ENCODE results near the gene OPA1. TPM values are rescaled to one million over a fixed set of nuclear protein-coding genes. Genes with fewer than 3 reads are reported as not detected.

The OPA1 gene
- total and polyA plus RNA-seq, 2 experiments from 2014 or later = 24.9 to 89.9 TPM

- Mint-ChIP-seq H3K4me3 (no peak within 1 kb of the TSS), H3K9me3 (no peaks in the 10 kb centered on the region), H3K27ac (no peak within 1 kb of the TSS), H3K4me1 (peaks cover 20% of the 10 kb centered on the region), H3K36me3 (ENCODE audit: low read depth) (no peaks in the 10 kb centered on the region), H3K27me3 (ENCODE audit: insufficient read depth, low read depth, poor library complexity) (no peaks in the 10 kb centered on the region)
- Histone ChIP-seq H2AFZ (peak within 1 kb of the TSS; percentile 86), H3K79me2 (replicated peaks; ENCODE audit: insufficient read depth) (no peaks in the 10 kb centered on the region), H3K9me2 (ENCODE audit: insufficient read depth) (no peaks in the 10 kb centered on the region), H3F3A (replicated peaks; ENCODE audit: low read depth) (no peaks in the 10 kb centered on the region), H3K4me2 (no peak within 1 kb of the TSS), H3K27ac (ENCODE audit: low read depth) (no peak within 1 kb of the TSS), H4K20me1 (replicated peaks; ENCODE audit: insufficient read depth) (no peaks in the 10 kb centered on the region), H3K27me3 (ENCODE audit: insufficient read depth) (no peaks in the 10 kb centered on the region), H3K36me3 (ENCODE audit: insufficient read depth) (no peaks in the 10 kb centered on the region), H3K4me3 (no peak within 1 kb of the TSS), H3K4me1 (ENCODE audit: insufficient read depth) (no peaks in the 10 kb centered on the region)
- ATAC-seq (peak; percentile 89), DNase-seq (ENCODE audit: low spot score) (peak; percentile 49)
- TF ChIP-seq ZNF331 (CRISPR knock-in tag; IDR thresholded peaks at IDR 0.05; ENCODE audit: low read depth) = no peak
- TF ChIP-seq, protein P1, sequence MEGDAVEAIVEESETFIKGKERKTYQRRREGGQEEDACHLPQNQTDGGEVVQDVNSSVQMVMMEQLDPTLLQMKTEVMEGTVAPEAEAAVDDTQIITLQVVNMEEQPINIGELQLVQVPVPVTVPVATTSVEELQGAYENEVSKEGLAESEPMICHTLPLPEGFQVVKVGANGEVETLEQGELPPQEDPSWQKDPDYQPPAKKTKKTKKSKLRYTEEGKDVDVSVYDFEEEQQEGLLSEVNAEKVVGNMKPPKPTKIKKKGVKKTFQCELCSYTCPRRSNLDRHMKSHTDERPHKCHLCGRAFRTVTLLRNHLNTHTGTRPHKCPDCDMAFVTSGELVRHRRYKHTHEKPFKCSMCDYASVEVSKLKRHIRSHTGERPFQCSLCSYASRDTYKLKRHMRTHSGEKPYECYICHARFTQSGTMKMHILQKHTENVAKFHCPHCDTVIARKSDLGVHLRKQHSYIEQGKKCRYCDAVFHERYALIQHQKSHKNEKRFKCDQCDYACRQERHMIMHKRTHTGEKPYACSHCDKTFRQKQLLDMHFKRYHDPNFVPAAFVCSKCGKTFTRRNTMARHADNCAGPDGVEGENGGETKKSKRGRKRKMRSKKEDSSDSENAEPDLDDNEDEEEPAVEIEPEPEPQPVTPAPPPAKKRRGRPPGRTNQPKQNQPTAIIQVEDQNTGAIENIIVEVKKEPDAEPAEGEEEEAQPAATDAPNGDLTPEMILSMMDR (conservative IDR thresholded peaks at IDR 0.05; ENCODE audit: low read depth in 2 of 2) = no peak
- TF ChIP-seq EZH2phosphoT487 (IDR thresholded peaks at IDR 0.05; ENCODE audit: unreplicated experiment) = no peak
Observed at GRCh38 chr3:193554811-193555210, 38.2 kb upstream of the OPA1 start, which contains the start of gene ATP13A4. Gene ATP13A4, minus strand, starts transcription at chr3:193554895. Its CDS starts 96 bp downstream, at chr3:193554799.

DNA sequence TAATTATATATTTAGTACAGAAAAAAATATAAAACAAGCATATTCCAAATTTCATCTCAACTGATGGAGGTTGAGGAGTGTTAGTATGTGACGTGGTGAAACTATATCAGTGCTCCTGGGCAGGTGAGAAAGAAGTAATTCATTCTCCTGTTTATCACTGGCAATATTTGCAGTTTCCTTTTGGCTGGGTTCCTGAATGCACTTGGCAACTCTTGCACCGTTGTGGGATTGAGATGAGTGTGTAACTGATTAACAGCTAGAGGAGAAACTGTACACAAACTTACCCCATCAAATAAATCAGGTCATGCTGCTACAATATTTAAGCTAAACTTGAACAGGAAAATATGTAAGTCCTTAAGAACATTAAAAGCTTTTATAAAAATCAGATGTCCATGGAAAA, 36.2 kb upstream of the OPA1 start:
- no peak for DNase-seq (ENCODE audit: low spot score)
- no peak for ATAC-seq
- Mint-ChIP-seq H3K9me3 (no peaks in the 10 kb centered on the region), H3K4me3 (no peak overlapping the region), H3K4me1 (peaks cover 20% of the 10 kb centered on the region), H3K36me3 (ENCODE audit: low read depth) (no peaks in the 10 kb centered on the region), H3K27ac (no peak overlapping the region), H3K27me3 (ENCODE audit: insufficient read depth, low read depth, poor library complexity) (no peaks in the 10 kb centered on the region)
- Histone ChIP-seq H3K27ac (ENCODE audit: low read depth) (no peak overlapping the region), H3K4me1 (ENCODE audit: insufficient read depth) (no peaks in the 10 kb centered on the region), H4K20me1 (replicated peaks; ENCODE audit: insufficient read depth) (no peaks in the 10 kb centered on the region), H3K4me3 (no peak overlapping the region), H2AFZ (no peak overlapping the region; the same call in 1 of the 2 replicates), H3K9me2 (ENCODE audit: insufficient read depth) (no peaks in the 10 kb centered on the region), H3F3A (replicated peaks; ENCODE audit: low read depth) (no peaks in the 10 kb centered on the region), H3K36me3 (ENCODE audit: insufficient read depth) (no peaks in the 10 kb centered on the region), H3K27me3 (ENCODE audit: insufficient read depth) (no peaks in the 10 kb centered on the region), H3K4me2 (no peak overlapping the region), H3K79me2 (replicated peaks; ENCODE audit: insufficient read depth) (no peaks in the 10 kb centered on the region)
- TF ChIP-seq EZH2 (IDR thresholded peaks at IDR 0.05; ENCODE audit: low read depth, unreplicated experiment) (no peak), ZNF114 (CRISPR knock-in tag; IDR thresholded peaks at IDR 0.05) (no peak), ZNF331 (CRISPR knock-in tag; IDR thresholded peaks at IDR 0.05; ENCODE audit: low read depth) (no peak), CREB1 (CRISPR knock-in tag; IDR thresholded peaks at IDR 0.05; ENCODE audit: low read depth) (no peak), STAT1 (IDR thresholded peaks at IDR 0.05; ENCODE audit: unreplicated experiment) (no peak), NANOG (IDR thresholded peaks at IDR 0.05; ENCODE audit: borderline replicate concordance) (no peak), ETS1 (IDR thresholded peaks at IDR 0.05) (no peak), JUNB (IDR thresholded peaks at IDR 0.05; ENCODE audit: unreplicated experiment) (no peak)
- TF ChIP-seq, protein P2, sequence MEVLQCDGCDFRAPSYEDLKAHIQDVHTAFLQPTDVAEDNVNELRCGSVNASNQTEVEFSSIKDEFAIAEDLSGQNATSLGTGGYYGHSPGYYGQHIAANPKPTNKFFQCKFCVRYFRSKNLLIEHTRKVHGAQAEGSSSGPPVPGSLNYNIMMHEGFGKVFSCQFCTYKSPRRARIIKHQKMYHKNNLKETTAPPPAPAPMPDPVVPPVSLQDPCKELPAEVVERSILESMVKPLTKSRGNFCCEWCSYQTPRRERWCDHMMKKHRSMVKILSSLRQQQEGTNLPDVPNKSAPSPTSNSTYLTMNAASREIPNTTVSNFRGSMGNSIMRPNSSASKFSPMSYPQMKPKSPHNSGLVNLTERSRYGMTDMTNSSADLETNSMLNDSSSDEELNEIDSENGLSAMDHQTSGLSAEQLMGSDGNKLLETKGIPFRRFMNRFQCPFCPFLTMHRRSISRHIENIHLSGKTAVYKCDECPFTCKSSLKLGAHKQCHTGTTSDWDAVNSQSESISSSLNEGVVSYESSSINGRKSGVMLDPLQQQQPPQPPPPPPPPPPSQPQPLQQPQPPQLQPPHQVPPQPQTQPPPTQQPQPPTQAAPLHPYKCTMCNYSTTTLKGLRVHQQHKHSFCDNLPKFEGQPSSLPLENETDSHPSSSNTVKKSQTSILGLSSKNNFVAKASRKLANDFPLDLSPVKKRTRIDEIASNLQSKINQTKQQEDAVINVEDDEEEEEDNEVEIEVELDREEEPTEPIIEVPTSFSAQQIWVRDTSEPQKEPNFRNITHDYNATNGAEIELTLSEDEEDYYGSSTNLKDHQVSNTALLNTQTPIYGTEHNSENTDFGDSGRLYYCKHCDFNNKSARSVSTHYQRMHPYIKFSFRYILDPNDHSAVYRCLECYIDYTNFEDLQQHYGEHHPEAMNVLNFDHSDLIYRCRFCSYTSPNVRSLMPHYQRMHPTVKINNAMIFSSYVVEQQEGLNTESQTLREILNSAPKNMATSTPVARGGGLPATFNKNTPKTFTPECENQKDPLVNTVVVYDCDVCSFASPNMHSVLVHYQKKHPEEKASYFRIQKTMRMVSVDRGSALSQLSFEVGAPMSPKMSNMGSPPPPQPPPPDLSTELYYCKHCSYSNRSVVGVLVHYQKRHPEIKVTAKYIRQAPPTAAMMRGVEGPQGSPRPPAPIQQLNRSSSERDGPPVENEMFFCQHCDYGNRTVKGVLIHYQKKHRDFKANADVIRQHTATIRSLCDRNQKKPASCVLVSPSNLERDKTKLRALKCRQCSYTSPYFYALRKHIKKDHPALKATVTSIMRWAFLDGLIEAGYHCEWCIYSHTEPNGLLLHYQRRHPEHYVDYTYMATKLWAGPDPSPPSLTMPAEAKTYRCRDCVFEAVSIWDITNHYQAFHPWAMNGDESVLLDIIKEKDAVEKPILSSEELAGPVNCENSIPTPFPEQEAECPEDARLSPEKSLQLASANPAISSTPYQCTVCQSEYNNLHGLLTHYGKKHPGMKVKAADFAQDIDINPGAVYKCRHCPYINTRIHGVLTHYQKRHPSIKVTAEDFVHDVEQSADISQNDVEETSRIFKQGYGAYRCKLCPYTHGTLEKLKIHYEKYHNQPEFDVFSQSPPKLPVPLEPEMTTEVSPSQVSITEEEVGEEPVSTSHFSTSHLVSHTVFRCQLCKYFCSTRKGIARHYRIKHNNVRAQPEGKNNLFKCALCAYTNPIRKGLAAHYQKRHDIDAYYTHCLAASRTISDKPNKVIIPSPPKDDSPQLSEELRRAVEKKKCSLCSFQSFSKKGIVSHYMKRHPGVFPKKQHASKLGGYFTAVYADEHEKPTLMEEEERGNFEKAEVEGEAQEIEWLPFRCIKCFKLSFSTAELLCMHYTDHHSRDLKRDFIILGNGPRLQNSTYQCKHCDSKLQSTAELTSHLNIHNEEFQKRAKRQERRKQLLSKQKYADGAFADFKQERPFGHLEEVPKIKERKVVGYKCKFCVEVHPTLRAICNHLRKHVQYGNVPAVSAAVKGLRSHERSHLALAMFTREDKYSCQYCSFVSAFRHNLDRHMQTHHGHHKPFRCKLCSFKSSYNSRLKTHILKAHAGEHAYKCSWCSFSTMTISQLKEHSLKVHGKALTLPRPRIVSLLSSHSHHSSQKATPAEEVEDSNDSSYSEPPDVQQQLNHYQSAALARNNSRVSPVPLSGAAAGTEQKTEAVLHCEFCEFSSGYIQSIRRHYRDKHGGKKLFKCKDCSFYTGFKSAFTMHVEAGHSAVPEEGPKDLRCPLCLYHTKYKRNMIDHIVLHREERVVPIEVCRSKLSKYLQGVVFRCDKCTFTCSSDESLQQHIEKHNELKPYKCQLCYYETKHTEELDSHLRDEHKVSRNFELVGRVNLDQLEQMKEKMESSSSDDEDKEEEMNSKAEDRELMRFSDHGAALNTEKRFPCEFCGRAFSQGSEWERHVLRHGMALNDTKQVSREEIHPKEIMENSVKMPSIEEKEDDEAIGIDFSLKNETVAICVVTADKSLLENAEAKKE (CRISPR knock-in tag; IDR thresholded peaks at IDR 0.05) = no peak
- TF ChIP-seq, protein P1 (conservative IDR thresholded peaks at IDR 0.05; ENCODE audit: low read depth in 2 of 2) = no peak

All from GM23338 (cell line).